C4-2B (cell line): ENCODE measurements around the gene DAB2.

Experiments used
- H3K27ac ChIP-seq: fragments of 450-650 bp; 2 replicates; pipeline ENCODE4 v1.5.1; 2017
- ZFX ChIP-seq: fragments of 450-650 bp; IDR thresholded peaks from 2 replicates; pipeline ENCODE4 v1.6.1; 2017
- TF ChIP-seq, protein P1 (sequence below): fragments of 450-650 bp; conservative IDR thresholded peaks from 2 replicates; pipeline ENCODE4 v1.5.1; 2017; ENCODE audit warnings: mild to moderate bottlenecking

DAB2 gene

GRCh38 chr5:39440958-39441624, 16.3 kb upstream of the DAB2 start:
- H3K27ac ChIP-seq: no peak overlapping the region
- TF ChIP-seq ZFX: no peak
- TF ChIP-seq, protein P1, sequence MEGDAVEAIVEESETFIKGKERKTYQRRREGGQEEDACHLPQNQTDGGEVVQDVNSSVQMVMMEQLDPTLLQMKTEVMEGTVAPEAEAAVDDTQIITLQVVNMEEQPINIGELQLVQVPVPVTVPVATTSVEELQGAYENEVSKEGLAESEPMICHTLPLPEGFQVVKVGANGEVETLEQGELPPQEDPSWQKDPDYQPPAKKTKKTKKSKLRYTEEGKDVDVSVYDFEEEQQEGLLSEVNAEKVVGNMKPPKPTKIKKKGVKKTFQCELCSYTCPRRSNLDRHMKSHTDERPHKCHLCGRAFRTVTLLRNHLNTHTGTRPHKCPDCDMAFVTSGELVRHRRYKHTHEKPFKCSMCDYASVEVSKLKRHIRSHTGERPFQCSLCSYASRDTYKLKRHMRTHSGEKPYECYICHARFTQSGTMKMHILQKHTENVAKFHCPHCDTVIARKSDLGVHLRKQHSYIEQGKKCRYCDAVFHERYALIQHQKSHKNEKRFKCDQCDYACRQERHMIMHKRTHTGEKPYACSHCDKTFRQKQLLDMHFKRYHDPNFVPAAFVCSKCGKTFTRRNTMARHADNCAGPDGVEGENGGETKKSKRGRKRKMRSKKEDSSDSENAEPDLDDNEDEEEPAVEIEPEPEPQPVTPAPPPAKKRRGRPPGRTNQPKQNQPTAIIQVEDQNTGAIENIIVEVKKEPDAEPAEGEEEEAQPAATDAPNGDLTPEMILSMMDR: no peak

GRCh38 chr5:39440192-39440957, 15.6 kb upstream of the DAB2 start:
- no peak overlapping the region for H3K27ac ChIP-seq
- TF ChIP-seq, protein P1: no peak
- no peak for TF ChIP-seq ZFX

DNA sequence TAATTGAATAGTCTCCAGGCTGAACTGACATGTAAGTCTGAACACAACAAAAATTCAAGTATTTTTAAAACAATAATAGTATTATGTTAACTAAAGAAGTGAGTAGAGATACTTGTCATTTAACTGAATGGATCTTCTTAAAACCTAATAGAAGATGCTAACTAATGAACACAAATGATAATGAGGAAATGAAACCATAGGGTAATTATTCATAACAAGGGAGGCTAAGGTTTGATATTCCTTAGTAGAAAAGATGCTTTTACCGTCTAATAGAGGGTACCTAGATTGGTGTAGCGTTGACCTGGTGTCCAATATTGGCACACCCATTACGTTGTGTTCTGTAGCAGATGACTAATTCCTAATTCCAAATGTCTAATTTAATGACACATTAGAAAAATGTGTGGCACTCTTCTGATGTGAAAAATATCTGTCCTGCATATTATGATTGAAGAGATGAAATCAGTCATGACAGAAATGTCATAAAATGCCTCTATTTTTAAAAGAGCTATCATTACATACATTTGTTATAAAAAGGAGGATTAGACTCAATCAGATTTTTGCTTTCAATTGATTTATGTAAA, 14.9 kb upstream of the DAB2 start:
- no peak for TF ChIP-seq ZFX
- TF ChIP-seq, protein P1: no peak
- H3K27ac ChIP-seq: no peak overlapping the region

- no peak for TF ChIP-seq ZFX
- TF ChIP-seq, protein P1: no peak
- no peak overlapping the region for H3K27ac ChIP-seq
These were observed 12.7 kb upstream of the DAB2 start for GRCh38 chr5:39437467-39437866.

- no peak overlapping the region for H3K27ac ChIP-seq
- TF ChIP-seq ZFX: no peak
- TF ChIP-seq, protein P1: no peak
These were observed 9.1 kb upstream of the DAB2 start for GRCh38 chr5:39433848-39434247.

GRCh38 chr5:39432696-39433530, 8.1 kb upstream of the DAB2 start:
- H3K27ac ChIP-seq: no peak overlapping the region
- TF ChIP-seq, protein P1: no peak
- TF ChIP-seq ZFX: no peak
